ENCODE data around the gene TSSK6. TPM values are rescaled to one million over a fixed set of nuclear protein-coding genes. Genes with fewer than 3 reads are reported as not detected.

TSSK6 gene
- total and polyA plus RNA-seq, 10 of the 15 experiments (the other 5 are each of a cell fraction or from before 2014, with no cell fraction given): 0.06 to 3.6 (median 0.98) TPM; not detected in 2

DNA sequence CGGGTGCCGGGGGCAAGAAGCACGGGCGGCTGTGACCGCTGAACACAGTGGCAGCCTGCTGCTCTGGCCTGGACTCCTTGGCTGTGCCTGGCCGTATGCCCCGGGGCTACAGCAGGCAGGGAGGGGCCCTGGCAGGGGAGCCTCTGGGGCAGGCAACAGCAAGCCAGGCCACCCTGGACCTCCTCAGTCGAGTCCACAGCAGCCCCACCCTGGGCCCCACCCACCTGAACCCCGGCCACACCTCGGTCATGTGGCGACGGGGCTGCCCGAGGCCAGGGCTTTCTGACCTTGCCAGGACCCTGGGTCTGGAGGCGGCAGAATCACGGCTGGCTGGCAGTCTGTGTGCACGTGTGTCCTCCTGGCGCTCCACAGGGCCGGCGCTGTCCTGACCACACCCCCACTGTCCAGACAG, 31.4 kb upstream of the TSSK6 start:
- DNase-seq (ENCODE audit: low read depth, low spot score) (no peak), FAIRE-seq (no peak), ATAC-seq (no peak)
- Histone ChIP-seq H3K79me2 (ENCODE audit: control insufficient read depth, insufficient read depth, low read length) (no peaks in the 10 kb centered on the region), H4K20me1 (ENCODE audit: control insufficient read depth, insufficient read depth) (no peaks in the 10 kb centered on the region), H3K27ac (ENCODE audit: control insufficient read depth, insufficient read depth) (no peak overlapping the region), H3K27me3 (replicated peaks in 1 of 2; ENCODE audit: control insufficient read depth in 2 of 2, insufficient read depth in 2 of 2, low read length in 1 of 2) (no peaks in the 10 kb centered on the region), H3K36me3 (ENCODE audit: control insufficient read depth in 2 of 2, insufficient read depth in 2 of 2, low read length in 1 of 2) (no peaks in the 10 kb centered on the region), H3K4me3 (no peak overlapping the region), H3K9ac (ENCODE audit: control insufficient read depth, insufficient read depth, low read length) (no peak overlapping the region), H2AFZ (ENCODE audit: control insufficient read depth, low read depth, low read length) (no peak overlapping the region), H3K4me1 (ENCODE audit: control insufficient read depth, insufficient read depth, low read length) (no peaks in the 10 kb centered on the region), H3K9me3 (replicated peaks; ENCODE audit: control insufficient read depth, insufficient read depth, low read length) (no peaks in the 10 kb centered on the region), H3K4me2 (ENCODE audit: control insufficient read depth, insufficient read depth) (no peak overlapping the region)
- WGBS (ENCODE audit: insufficient coverage, insufficient replicate concordance, low lambda C conversion rate, missing lambda C conversion rate): 50% methylated on average over 19 of the region's 19 CpGs
- ChIA-PET RAD21 (ENCODE audit: unreplicated experiment) (interaction anchor here (1.4 kb wide), 1 partner anchor 15 kb away, joined by 3 read pairs; no protein-coding TSS in a partner anchor), SMC1A (ENCODE audit: uncharacterized antibody, unreplicated experiment) (interaction anchor here (1.2 kb wide), 1 partner anchor 14 kb away, joined by 3 read pairs; no protein-coding TSS in a partner anchor), CTCF (interaction anchor here (0.8 to 1.0 kb wide), 2 partner anchors 15 to 102 kb away, joined by 3 to 4 read pairs; no protein-coding TSS in a partner anchor), POLR2A (interaction anchor here (0.6 kb wide), 1 partner anchor 16 kb away, joined by 4 read pairs; no protein-coding TSS in a partner anchor)
- in situ Hi-C loops (cut with MboI): loop anchor here (25.0 kb wide), 4 partner anchors 866 to 1491 kb away; partner anchors contain the start of genes ZNF66 and ZNF737
- intact Hi-C loops (cut with micrococcal nuclease; ENCODE audit: unreplicated experiment): no loop called here
- no TSS peak for BruUV-seq (replicated peaks)
- TF ChIP-seq RBBP5 (conservative IDR thresholded peaks at IDR 0.05) (no peak), NR2F1 (conservative IDR thresholded peaks at IDR 0.05) (no peak), POLR2A (IDR thresholded peaks at IDR 0.05; ENCODE audit: low read depth, low read length) (no peak), IKZF2 (IDR thresholded peaks at IDR 0.05) (no peak), NRF1 (conservative IDR thresholded peaks at IDR 0.05; ENCODE audit: low read depth, low read length) (no peak), NR2C2 (IDR thresholded peaks at IDR 0.05; ENCODE audit: borderline replicate concordance, control insufficient read depth, insufficient read length, low read depth) (no peak), POLR2AphosphoS2 (IDR thresholded peaks at IDR 0.05; ENCODE audit: low read depth, low read length) (no peak), ZZZ3 (IDR thresholded peaks at IDR 0.05; ENCODE audit: control insufficient read depth, insufficient read length, low read depth) (no peak)
- TF ChIP-seq, protein P1, sequence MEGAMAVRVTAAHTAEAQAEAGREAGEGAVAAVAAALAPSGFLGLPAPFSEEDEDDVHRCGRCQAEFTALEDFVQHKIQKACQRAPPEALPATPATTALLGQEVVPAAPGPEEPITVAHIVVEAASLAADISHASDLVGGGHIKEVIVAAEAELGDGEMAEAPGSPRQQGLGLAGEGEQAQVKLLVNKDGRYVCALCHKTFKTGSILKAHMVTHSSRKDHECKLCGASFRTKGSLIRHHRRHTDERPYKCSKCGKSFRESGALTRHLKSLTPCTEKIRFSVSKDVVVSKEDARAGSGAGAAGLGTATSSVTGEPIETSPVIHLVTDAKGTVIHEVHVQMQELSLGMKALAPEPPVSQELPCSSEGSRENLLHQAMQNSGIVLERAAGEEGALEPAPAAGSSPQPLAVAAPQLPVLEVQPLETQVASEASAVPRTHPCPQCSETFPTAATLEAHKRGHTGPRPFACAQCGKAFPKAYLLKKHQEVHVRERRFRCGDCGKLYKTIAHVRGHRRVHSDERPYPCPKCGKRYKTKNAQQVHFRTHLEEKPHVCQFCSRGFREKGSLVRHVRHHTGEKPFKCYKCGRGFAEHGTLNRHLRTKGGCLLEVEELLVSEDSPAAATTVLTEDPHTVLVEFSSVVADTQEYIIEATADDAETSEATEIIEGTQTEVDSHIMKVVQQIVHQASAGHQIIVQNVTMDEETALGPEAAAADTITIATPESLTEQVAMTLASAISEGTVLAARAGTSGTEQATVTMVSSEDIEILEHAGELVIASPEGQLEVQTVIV (IDR thresholded peaks at IDR 0.05; ENCODE audit: borderline replicate concordance, partially characterized antibody): no peak
- TF ChIP-seq, protein P2, sequence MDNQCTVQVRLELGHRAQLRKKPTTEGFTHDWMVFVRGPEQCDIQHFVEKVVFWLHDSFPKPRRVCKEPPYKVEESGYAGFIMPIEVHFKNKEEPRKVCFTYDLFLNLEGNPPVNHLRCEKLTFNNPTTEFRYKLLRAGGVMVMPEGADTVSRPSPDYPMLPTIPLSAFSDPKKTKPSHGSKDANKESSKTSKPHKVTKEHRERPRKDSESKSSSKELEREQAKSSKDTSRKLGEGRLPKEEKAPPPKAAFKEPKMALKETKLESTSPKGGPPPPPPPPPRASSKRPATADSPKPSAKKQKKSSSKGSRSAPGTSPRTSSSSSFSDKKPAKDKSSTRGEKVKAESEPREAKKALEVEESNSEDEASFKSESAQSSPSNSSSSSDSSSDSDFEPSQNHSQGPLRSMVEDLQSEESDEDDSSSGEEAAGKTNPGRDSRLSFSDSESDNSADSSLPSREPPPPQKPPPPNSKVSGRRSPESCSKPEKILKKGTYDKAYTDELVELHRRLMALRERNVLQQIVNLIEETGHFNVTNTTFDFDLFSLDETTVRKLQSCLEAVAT (IDR thresholded peaks at IDR 0.05): no peak

Measured in GM12878 (cell line).